Smooth muscle cell (in vitro differentiated cells): Measurements from ENCODE around the gene GALT. TPM values are rescaled to one million over a fixed set of nuclear protein-coding genes. Genes with fewer than 3 reads are reported as not detected.

Experiments used
- DNase-seq: peaks from one replicate; lab custom pipeline; 2025; ENCODE audit not compliant: unreplicated experiment; lab: John Stamatoyannopoulos, UW
- H2AFZ ChIP-seq: fragments of 200-600 bp; sonication (generic); 2 replicates; pipeline ENCODE4 v1.6.0; 2016; ENCODE audit warnings: antibody characterized with exemption, low read depth, mild to moderate bottlenecking
- H3F3A ChIP-seq: fragments of 200-600 bp; sonication (generic); 2 replicates; pipeline ENCODE4 v1.6.0; 2017; ENCODE audit warnings: antibody characterized with exemption, low read depth
- H3K27ac ChIP-seq: fragments of 200-600 bp; sonication (generic); 2 replicates; pipeline ENCODE4 v1.5.1; 2016; ENCODE audit warnings: low read depth, mild to moderate bottlenecking
- H3K27me3 ChIP-seq: fragments of 200-600 bp; sonication (generic); 2 replicates; pipeline ENCODE4 v1.6.1; 2016; ENCODE audit warnings: low read depth, mild to moderate bottlenecking
- H3K36me3 ChIP-seq: fragments of 200-600 bp; sonication (generic); 2 replicates; pipeline ENCODE4 v1.5.1; 2016; ENCODE audit warnings: low read depth
- H3K4me1 ChIP-seq: fragments of 200-600 bp; sonication (generic); 2 replicates; pipeline ENCODE4 v1.5.1; 2016; ENCODE audit warnings: low read depth
- H3K4me2 ChIP-seq: fragments of 200-600 bp; sonication (generic); 2 replicates; pipeline ENCODE4 v1.6.0; 2016; ENCODE audit warnings: mild to moderate bottlenecking
- H3K4me3 ChIP-seq: fragments of 200-600 bp; sonication (generic); 2 replicates; pipeline ENCODE4 v1.5.1; 2016; ENCODE audit warnings: mild to moderate bottlenecking
- H3K79me2 ChIP-seq: fragments of 200-600 bp; sonication (generic); 2 replicates; pipeline ENCODE4 v1.6.0; 2016; ENCODE audit warnings: low read depth, mild to moderate bottlenecking
- H3K9ac ChIP-seq: fragments of 200-600 bp; sonication (generic); 2 replicates; pipeline ENCODE4 v1.6.0; 2016; ENCODE audit warnings: low read depth
- H3K9me3 ChIP-seq: fragments of 200-600 bp; sonication (generic); replicated peaks from 2 replicates; pipeline ENCODE4 v1.5.1; 2016; ENCODE audit warnings: low read depth
- H4K20me1 ChIP-seq: fragments of 200-600 bp; sonication (generic); 2 replicates; pipeline ENCODE4 v1.6.0; 2016; ENCODE audit warnings: low read depth
- CTCF ChIP-seq: fragments of 200-600 bp; sonication (generic); IDR thresholded peaks from 2 replicates; pipeline ENCODE4 v1.5.1; 2017; ENCODE audit warnings: borderline replicate concordance, mild to moderate bottlenecking, antibody characterized with exemption; ENCODE audit not compliant: insufficient read depth, poor library complexity, severe bottlenecking
- WGBS: methylation state at CpG from one replicate; pipeline ENCODE4 v1.1.7; 2016; ENCODE audit warnings: low lambda C conversion rate; 5-methylcytosine and 5-hydroxymethylcytosine counted together
- polyA plus RNA-seq: library from polyadenylated mRNA; unstranded; fragments of >200 nt; fragmentation: Nextera tagmentation; extraction: Ambion mirVana; gene quantifications from 2 replicates; pipeline ENCODE4 v1.2.1, GENCODE V29; 2016
- total RNA-seq: library from RNA; depleted of rRNA; stranded (reverse); fragments of >200 nt; gene quantifications from 2 replicates; pipeline ENCODE4 v1.2.3, GENCODE V29; 2014

The GALT gene
- total and polyA plus RNA-seq, 2 experiments from 2014 or later, result 32.9 to 46.4 TPM

- peaks cover 16% of the 10 kb centered on the region for H3K27me3 ChIP-seq
- no peaks in the 10 kb centered on the region for H3K9me3 ChIP-seq
- H3K79me2 ChIP-seq, result no peaks in the 10 kb centered on the region
- peaks cover 3% of the 10 kb centered on the region for H3K36me3 ChIP-seq
- H3K4me1 ChIP-seq, result peaks cover 13% of the 10 kb centered on the region
- H3K4me2 ChIP-seq, result peak within 1 kb of the TSS; percentile 96
- no peaks in the 10 kb centered on the region for H3F3A ChIP-seq
- 9% methylated on average over 43 of the region's 43 CpGs for WGBS
- no peak for TF ChIP-seq CTCF
- H3K9ac ChIP-seq, result peak within 1 kb of the TSS; percentile 87
- H3K4me3 ChIP-seq, result peak within 1 kb of the TSS; percentile 79
- H2AFZ ChIP-seq, result peak within 1 kb of the TSS; percentile 98
- H3K27ac ChIP-seq, result no peak within 1 kb of the TSS
- peak; percentile 42 for DNase-seq
- H4K20me1 ChIP-seq, result no peaks in the 10 kb centered on the region
Measured at GRCh38 chr9:34620061-34620994, 26.1 kb upstream of the GALT start, which contains the start of gene DCTN3. Gene DCTN3, minus strand, starts transcription at chr9:34620495. Its CDS starts 31 bp downstream, at chr9:34620464.

- TF ChIP-seq CTCF, result no peak
- Histone ChIP-seq H3K27me3 (peaks cover 49% of the 10 kb centered on the region), H4K20me1 (no peaks in the 10 kb centered on the region), H3K9me3 (no peaks in the 10 kb centered on the region), H3K79me2 (no peaks in the 10 kb centered on the region), H3K36me3 (no peaks in the 10 kb centered on the region), H3K4me1 (peaks cover 22% of the 10 kb centered on the region), H2AFZ (no peak overlapping the region), H3K4me2 (no peak overlapping the region), H3K4me3 (no peak overlapping the region), H3F3A (no peaks in the 10 kb centered on the region), H3K9ac (no peak overlapping the region), H3K27ac (no peak overlapping the region)
- WGBS, result 90% methylated on average over 50 of the region's 63 CpGs
- DNase-seq, result no peak
Measured at GRCh38 chr9:34623374-34624235, 22.9 kb upstream of the GALT start.

GRCh38 chr9:34624475-34625185, 21.8 kb upstream of the GALT start:
- no peak for DNase-seq
- Histone ChIP-seq H3F3A (no peaks in the 10 kb centered on the region), H3K4me2 (peak overlapping the region; percentile 40), H3K36me3 (no peaks in the 10 kb centered on the region), H3K27me3 (peaks cover 59% of the 10 kb centered on the region), H3K9ac (no peak overlapping the region), H3K4me3 (no peak overlapping the region), H3K79me2 (no peaks in the 10 kb centered on the region), H3K9me3 (no peaks in the 10 kb centered on the region), H2AFZ (peak overlapping the region; percentile 62), H3K4me1 (peaks cover 27% of the 10 kb centered on the region), H4K20me1 (no peaks in the 10 kb centered on the region), H3K27ac (no peak overlapping the region)
- 24% methylated on average over 37 of the region's 39 CpGs for WGBS
- no peak for TF ChIP-seq CTCF
